GM19463 (cell line): ENCODE results near the gene RASAL1.

Experiments
- ATAC-seq: cut with Tn5 transposase; IDR thresholded peaks from one replicate; pipeline ENCODE4 v1.9.1; 2021; ENCODE audit warnings: mild to moderate bottlenecking, moderate library complexity; ENCODE audit not compliant: unreplicated experiment

The RASAL1 gene

GRCh38 chr12:113060336-113060960, 75.1 kb downstream of the RASAL1 start:
- ATAC-seq = no peak

GRCh38 chr12:113059071-113059595, 76.4 kb downstream of the RASAL1 start:
- ATAC-seq = no peak

GRCh38 chr12:113058553-113058952, 77.0 kb downstream of the RASAL1 start:
- ATAC-seq = no peak

- ATAC-seq = no peak
These were observed 77.7 kb downstream of the RASAL1 start for GRCh38 chr12:113057565-113058485.

GRCh38 chr12:113056631-113057488, 78.7 kb downstream of the RASAL1 start, which contains the start of gene DTX1:
DTX1 (plus strand) TSS chr12:113056730; CDS start chr12:113058193, 1,463 bp downstream.
- ATAC-seq = no peak

GRCh38 chr12:113056381-113056630, 79.3 kb downstream of the RASAL1 start:
- ATAC-seq = no peak

GRCh38 chr12:113055594-113056380, 79.8 kb downstream of the RASAL1 start:
- ATAC-seq = no peak

GRCh38 chr12:113054948-113055486, 80.5 kb downstream of the RASAL1 start:
- no peak for ATAC-seq

GRCh38 chr12:113052326-113052725, 83.2 kb downstream of the RASAL1 start:
- ATAC-seq = no peak

GRCh38 chr12:113051759-113052158, 83.8 kb downstream of the RASAL1 start:
- ATAC-seq = no peak

GRCh38 chr12:113050795-113051194, 84.8 kb downstream of the RASAL1 start:
- ATAC-seq = no peak

GRCh38 chr12:113049976-113050742, 85.4 kb downstream of the RASAL1 start:
- peak; percentile 50 for ATAC-seq
